ENCODE data around the gene AGAP1. TPM values are rescaled to one million over a fixed set of nuclear protein-coding genes. Genes with fewer than 3 reads are reported as not detected.
"Not testable (repeated sequence)": the region's sequence is repeated elsewhere in the genome, so short reads cannot be mapped to it uniquely, and the experiment has no call there.

AGAP1 gene
- total RNA-seq, 2 experiments from 2014 or later: 2.2 TPM

DNA sequence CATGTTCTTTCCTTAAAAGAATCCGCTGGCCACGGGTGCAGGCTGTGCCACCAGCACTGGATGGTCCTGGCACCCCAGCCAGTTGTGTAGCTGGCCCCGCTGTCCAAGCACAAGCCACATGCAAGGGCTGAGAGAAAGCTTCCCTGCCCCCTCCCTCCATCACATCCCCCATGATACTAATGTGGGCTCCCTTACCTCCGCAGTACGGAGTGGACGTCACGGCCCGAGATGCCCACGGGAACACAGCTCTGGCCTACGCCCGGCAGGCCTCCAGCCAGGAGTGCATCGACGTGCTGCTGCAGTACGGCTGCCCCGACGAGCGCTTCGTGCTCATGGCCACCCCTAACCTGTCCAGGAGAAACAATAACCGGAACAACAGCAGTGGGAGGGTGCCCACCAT is 629.9 kb downstream of the AGAP1 start:
- CTCF ChIA-PET: no interaction called here
- intact Hi-C loops (cut with DNase I, micrococcal nuclease): no loop called here
- Mint-ChIP-seq H3K4me1 (no peaks in the 10 kb centered on the region), H3K27me3 (peaks cover 16% of the 10 kb centered on the region), H3K36me3 (ENCODE audit: low read depth) (no peaks in the 10 kb centered on the region), H3K9me3 (ENCODE audit: low read depth) (no peaks in the 10 kb centered on the region), H3K27ac (no peak overlapping the region), H3K4me3 (no peak overlapping the region)
- POLR2A ChIA-PET: no interaction called here
- no peak for DNase-seq
- no peak for ATAC-seq

DNA sequence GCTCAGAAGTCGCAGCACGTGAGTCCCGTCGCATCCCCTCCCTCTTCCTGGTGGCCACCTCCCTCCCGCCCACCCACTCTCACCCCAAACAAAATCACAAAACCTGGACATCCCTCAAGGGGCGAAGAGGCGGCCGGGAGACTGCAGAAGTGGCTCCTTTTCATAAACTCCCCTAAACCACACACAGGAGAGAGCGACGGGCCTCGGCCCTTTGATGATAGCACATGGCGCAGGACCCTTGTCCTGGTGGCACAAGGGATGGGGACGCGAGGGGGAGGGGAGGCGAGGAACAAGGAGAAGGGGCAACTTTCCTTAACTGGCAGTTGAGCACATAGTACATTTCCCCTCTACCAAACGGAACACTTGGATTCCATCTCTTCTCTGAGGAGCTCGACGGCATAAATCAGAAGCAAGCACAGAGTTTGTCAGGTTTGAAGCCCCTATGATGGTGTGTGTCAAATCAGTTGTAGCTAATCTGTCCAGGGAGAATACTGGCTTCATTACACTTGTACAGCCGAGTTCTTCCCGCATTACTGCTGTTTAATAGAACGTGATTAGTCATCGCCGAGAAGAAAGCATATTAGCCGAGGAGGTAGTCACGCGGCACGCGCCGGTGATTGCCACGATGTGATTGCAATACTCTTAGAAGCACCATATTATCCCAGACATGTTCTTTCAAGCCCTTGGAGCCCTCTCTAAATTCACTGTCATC is 630.5 kb downstream of the AGAP1 start:
- Mint-ChIP-seq H3K4me1 (no peaks in the 10 kb centered on the region), H3K36me3 (ENCODE audit: low read depth) (no peaks in the 10 kb centered on the region), H3K27ac (no peak overlapping the region), H3K27me3 (peaks cover 10% of the 10 kb centered on the region), H3K9me3 (ENCODE audit: low read depth) (no peaks in the 10 kb centered on the region), H3K4me3 (no peak overlapping the region)
- intact Hi-C loops (cut with DNase I, micrococcal nuclease): no loop called here
- ChIA-PET POLR2A (no interaction called here), CTCF (no interaction called here)
- ATAC-seq (no peak), DNase-seq (no peak)

DNA sequence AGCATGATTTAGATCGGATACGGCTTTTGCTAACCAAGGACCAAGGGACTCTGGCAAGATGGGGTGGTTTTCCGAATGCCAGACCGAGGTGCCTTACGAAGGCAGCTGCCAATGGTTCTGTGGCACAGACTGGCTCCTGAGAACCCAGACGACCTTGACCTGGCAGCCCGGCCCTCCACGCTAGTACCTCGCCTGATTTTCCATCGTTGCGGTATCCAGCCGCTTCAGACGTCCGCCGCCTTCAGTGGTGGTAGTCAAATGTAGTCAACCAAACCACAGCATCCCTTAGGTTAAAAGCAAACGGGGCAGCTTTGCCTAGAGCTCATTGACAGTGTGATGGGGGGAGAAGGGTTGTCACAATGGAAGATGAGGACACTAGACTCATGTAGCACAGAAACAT is 631.7 kb downstream of the AGAP1 start:
- ATAC-seq: no peak
- ChIA-PET POLR2A (no interaction called here), CTCF (no interaction called here)
- no peak for DNase-seq
- H3K36me3 Mint-ChIP-seq (ENCODE audit: low read depth): no peaks in the 10 kb centered on the region
- peaks cover 7% of the 10 kb centered on the region for H3K27me3 Mint-ChIP-seq
- intact Hi-C loops (cut with DNase I, micrococcal nuclease): no loop called here
- no peak overlapping the region for H3K4me3 Mint-ChIP-seq
- H3K4me1 Mint-ChIP-seq: no peaks in the 10 kb centered on the region
- no peak overlapping the region for H3K27ac Mint-ChIP-seq
- H3K9me3 Mint-ChIP-seq (ENCODE audit: low read depth): no peaks in the 10 kb centered on the region

DNA sequence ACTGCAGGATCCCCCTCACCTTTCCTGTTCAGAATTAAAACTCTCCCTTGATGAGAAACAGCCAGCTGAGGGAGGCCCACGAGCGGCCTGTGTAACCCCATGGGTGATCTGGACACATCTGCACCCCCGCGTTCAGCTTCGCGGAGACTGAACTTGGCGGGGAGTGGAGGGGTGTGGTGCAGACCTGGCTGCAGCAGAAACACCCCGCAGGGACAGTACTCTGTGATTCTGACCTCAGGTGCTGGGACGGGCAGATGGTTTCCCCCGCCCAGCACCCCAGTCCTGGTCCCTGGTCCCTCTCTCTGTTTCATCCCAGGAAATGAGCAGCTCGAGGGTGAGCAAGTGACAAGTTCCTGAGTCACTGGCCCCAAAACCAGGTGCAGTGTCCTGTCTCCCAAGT is 633.2 kb downstream of the AGAP1 start:
- Mint-ChIP-seq H3K4me3 (no peak overlapping the region), H3K4me1 (no peaks in the 10 kb centered on the region), H3K36me3 (ENCODE audit: low read depth) (no peaks in the 10 kb centered on the region), H3K9me3 (ENCODE audit: low read depth) (no peaks in the 10 kb centered on the region), H3K27ac (no peak overlapping the region), H3K27me3 (peaks cover 4% of the 10 kb centered on the region)
- ATAC-seq: no peak
- intact Hi-C loops (cut with DNase I, micrococcal nuclease): no loop called here
- POLR2A ChIA-PET: interaction anchor here (0.6 kb wide), 1 partner anchor 361 kb away, joined by 6 read pairs; no protein-coding TSS in a partner anchor
- CTCF ChIA-PET: interaction anchor here (0.7 kb wide), 1 partner anchor 14 kb away, joined by 3 read pairs; no protein-coding TSS in a partner anchor
- no peak for DNase-seq

DNA sequence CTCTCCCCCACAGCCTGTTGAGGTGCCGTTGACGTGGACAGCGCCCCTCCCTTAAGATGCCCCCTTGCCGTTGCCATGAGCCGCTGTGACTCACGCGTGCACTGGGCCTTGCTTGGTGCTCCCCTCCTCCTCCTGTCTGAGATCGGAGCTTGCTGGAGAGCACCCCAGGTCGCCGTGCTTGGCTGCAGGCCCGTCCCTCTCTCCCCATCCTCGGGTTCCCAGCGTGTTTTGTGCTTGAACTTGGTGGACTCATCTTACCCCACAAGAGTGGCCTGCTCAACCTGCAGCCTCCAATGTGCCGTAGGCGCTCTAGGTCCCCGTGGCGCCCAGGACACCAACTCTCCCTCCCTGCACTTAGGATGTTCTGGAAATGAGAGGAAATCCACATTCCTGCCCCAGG is 634.5 kb downstream of the AGAP1 start:
- ChIA-PET CTCF (no interaction called here), POLR2A (no interaction called here)
- DNase-seq (no peak), ATAC-seq (no peak)
- no peaks in the 10 kb centered on the region for H3K4me1 Mint-ChIP-seq
- intact Hi-C loops (cut with DNase I, micrococcal nuclease): no loop called here
- H3K27me3 Mint-ChIP-seq: no peaks in the 10 kb centered on the region
- H3K9me3 Mint-ChIP-seq (ENCODE audit: low read depth): no peaks in the 10 kb centered on the region
- H3K36me3 Mint-ChIP-seq (ENCODE audit: low read depth): no peaks in the 10 kb centered on the region
- no peak overlapping the region for H3K4me3 Mint-ChIP-seq
- no peak overlapping the region for H3K27ac Mint-ChIP-seq

DNA sequence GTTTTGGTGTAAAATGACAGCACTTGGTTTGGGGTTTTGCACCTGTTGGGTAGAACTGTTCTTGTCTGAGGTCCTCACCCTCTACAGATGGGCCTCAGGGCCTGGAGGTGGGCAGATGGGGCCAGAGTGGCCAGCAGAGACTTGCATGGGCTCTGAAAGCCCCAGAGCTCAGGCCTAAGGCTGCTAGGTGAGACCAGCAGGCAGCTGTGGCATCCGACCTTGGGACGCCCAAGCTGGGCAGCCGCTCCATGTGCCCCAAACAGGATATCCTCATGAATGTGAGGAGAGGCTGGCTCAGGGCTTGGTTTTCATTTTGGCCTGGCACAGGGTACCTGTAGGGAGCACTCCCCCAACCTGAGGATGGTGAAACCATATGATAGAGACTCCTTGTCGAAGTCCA is 636.1 kb downstream of the AGAP1 start:
- no peaks in the 10 kb centered on the region for H3K4me1 Mint-ChIP-seq
- H3K4me3 Mint-ChIP-seq: no peak overlapping the region
- no peaks in the 10 kb centered on the region for H3K36me3 Mint-ChIP-seq (ENCODE audit: low read depth)
- no peak overlapping the region for H3K27ac Mint-ChIP-seq
- H3K9me3 Mint-ChIP-seq (ENCODE audit: low read depth): no peaks in the 10 kb centered on the region
- POLR2A ChIA-PET: no interaction called here
- DNase-seq (no peak), ATAC-seq (no peak)
- CTCF ChIA-PET: no interaction called here
- peaks cover 2% of the 10 kb centered on the region for H3K27me3 Mint-ChIP-seq
- intact Hi-C loops (cut with DNase I, micrococcal nuclease): no loop called here

DNA sequence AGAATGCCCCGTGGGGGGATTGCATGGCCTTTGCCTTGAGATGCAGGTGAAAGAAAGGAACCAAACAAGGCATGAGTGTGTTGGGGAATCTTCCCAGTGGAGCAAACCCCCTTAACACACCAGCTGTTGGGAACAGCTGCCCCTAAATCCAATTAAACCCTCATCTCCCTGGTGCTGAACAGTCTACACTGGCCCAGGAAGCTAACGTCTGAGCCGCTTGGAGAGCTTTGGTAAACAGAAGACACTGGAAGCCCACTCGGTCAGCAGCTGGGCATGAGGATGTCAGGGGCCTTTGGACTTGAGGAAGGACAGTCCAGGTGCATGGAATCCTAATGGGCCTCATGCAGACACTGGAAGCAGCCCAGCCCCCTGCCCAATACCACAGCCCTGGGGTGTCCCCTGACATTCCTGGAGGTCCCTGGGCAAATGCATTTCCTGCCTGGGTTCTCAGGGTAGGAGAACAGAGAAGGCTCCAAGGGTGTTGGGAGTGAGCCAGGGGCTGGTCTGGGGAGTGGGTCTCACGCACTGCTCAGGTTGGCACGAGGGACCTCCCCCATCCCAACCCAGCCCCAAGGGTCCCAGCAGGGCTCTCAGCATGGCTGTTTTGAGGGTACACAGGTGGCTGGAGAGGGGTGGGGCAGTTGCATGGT is 636.6 kb downstream of the AGAP1 start:
- H3K4me1 Mint-ChIP-seq: no peaks in the 10 kb centered on the region

DNA sequence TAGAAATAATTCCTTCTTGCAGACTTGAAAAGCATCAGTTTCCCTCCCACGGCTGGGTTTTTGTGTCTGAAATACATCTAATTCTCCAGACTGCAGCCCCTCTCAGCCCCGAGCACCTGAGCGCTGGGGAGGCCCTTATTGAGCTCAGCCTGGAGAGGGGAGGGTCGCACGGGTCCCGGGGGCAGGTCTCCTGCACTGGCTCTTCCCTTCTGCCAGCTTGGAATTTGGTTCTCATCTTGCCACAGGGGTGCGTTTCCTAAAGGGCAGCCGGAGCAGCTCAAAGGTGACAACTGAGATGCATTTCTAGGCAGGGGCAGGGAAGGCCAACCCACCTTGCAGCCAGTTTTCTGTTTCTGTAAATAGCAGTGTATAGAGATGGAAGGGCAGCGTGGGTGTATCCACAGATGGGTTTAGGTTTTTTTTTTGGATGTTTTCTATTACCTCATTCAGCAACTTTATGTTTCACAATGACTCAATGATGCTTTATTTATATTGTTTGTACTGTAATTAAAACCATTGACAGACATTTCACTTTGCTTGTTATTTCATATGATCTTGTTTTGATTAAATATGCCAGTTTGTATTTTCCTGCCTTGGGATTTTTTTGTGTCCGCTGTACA is 637.3 kb downstream of the AGAP1 start:
- intact Hi-C loops (cut with DNase I, micrococcal nuclease): no loop called here
- ChIA-PET CTCF (no interaction called here), POLR2A (no interaction called here)
- Mint-ChIP-seq H3K36me3 (ENCODE audit: low read depth) (no peaks in the 10 kb centered on the region), H3K27ac (no peak overlapping the region), H3K9me3 (ENCODE audit: low read depth) (no peaks in the 10 kb centered on the region), H3K4me3 (no peak overlapping the region), H3K4me1 (no peaks in the 10 kb centered on the region), H3K27me3 (peaks cover 2% of the 10 kb centered on the region)
- DNase-seq (no peak), ATAC-seq (no peak)

More for the DNA sequence above, 636.6 kb downstream of the AGAP1 start:
- no peaks in the 10 kb centered on the region for H3K36me3 Mint-ChIP-seq (ENCODE audit: low read depth)
- DNase-seq (no peak), ATAC-seq (no peak)
- CTCF ChIA-PET: no interaction called here
- POLR2A ChIA-PET: no interaction called here
- no peak overlapping the region for H3K27ac Mint-ChIP-seq
- no peaks in the 10 kb centered on the region for H3K9me3 Mint-ChIP-seq (ENCODE audit: low read depth)
- H3K4me3 Mint-ChIP-seq: no peak overlapping the region
- intact Hi-C loops (cut with DNase I, micrococcal nuclease): no loop called here
- H3K27me3 Mint-ChIP-seq: peaks cover 2% of the 10 kb centered on the region

DNA sequence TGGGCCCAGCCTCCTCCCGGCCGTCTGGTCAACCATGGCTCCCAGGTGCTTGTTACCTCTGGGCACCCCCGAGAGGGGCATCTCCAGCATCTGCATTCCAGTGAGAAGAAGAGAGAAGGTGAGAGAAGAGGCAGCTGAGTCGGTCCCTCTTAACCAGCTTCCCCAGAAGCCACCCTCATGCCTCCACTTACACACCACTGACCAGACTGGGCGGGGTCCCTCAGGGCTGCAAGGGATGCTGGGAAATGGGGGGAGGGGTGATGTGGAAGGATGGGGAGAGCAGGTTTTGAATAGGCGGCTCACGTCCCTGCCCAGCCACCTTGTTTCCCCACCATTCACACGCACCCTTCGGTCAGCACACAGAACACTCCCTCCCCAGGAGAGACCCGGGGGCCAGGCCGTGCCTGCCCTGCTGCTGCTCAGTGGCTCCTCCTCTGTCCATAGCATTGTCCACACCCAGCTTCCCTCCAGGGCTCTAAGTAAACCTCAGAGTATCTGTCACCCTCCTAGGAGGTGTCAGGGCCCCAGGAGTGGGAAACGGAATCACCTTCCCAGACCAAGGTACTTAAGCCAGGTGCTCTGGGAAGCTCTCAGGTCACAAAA is 639.7 kb downstream of the AGAP1 start:
- intact Hi-C loops (cut with DNase I, micrococcal nuclease): no loop called here
- no peak for DNase-seq
- H3K9me3 Mint-ChIP-seq (ENCODE audit: low read depth): no peaks in the 10 kb centered on the region
- POLR2A ChIA-PET: no interaction called here
- H3K4me1 Mint-ChIP-seq: no peaks in the 10 kb centered on the region
- no peak overlapping the region for H3K4me3 Mint-ChIP-seq
- CTCF ChIA-PET: no interaction called here
- no peaks in the 10 kb centered on the region for H3K36me3 Mint-ChIP-seq (ENCODE audit: low read depth)
- ATAC-seq: no peak
- no peak overlapping the region for H3K27ac Mint-ChIP-seq
- H3K27me3 Mint-ChIP-seq: peaks cover 2% of the 10 kb centered on the region

DNA sequence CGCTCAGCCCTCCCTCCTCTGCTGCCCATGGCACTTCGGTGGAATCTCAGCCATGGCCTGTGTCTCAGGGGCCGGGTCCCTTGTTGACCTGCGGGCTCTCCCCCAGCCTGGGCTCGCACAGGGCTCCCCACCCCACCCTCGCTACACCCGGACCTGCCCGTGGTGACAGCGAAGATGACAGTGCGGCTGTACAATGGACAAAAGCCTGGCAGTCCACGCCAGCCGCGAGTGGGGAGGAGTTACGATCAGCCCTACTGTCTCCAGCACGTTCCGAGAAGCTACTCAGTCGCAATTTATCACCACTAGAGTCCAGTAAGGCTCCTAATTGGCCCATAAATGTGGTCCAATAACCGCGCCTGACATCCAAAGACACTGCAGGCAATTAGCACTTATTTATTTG is 642.7 kb downstream of the AGAP1 start:
- ATAC-seq: no peak
- CTCF ChIA-PET: no interaction called here

DNA sequence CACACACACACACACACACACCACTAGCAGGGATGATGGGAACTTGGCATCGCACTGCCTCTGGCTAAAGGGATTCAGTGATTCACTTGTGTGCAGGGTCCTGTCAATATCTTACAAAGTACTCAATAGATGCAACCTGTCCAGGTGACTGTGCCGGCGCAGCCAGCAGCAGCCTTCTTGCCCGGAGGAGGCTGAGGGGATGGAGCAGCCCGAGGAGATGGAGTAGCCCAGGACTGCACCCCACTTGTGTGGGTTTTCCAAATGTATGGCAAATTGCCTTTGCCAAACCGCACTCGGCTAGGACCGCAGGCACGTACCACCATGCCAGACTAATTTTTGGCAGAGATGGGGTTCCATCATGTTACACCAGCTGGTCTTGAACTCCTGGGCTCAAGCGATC is 643.2 kb downstream of the AGAP1 start:
- H3K9me3 Mint-ChIP-seq (ENCODE audit: low read depth): peaks cover 2% of the 10 kb centered on the region
- intact Hi-C loops (cut with DNase I, micrococcal nuclease): no loop called here
- ChIA-PET CTCF (no interaction called here), POLR2A (no interaction called here)
- H3K4me1 Mint-ChIP-seq: no peaks in the 10 kb centered on the region
- no peak overlapping the region for H3K27ac Mint-ChIP-seq
- ATAC-seq (no peak), DNase-seq (no peak)
- H3K27me3 Mint-ChIP-seq: peaks cover 10% of the 10 kb centered on the region
- H3K36me3 Mint-ChIP-seq (ENCODE audit: low read depth): no peaks in the 10 kb centered on the region
- no peak overlapping the region for H3K4me3 Mint-ChIP-seq

More for the DNA sequence above, 642.7 kb downstream of the AGAP1 start:
- peaks cover 2% of the 10 kb centered on the region for H3K9me3 Mint-ChIP-seq (ENCODE audit: low read depth)
- DNase-seq: no peak
- H3K4me1 Mint-ChIP-seq: no peaks in the 10 kb centered on the region
- no peak overlapping the region for H3K27ac Mint-ChIP-seq
- no peaks in the 10 kb centered on the region for H3K36me3 Mint-ChIP-seq (ENCODE audit: low read depth)
- intact Hi-C loops (cut with DNase I, micrococcal nuclease): no loop called here
- peaks cover 9% of the 10 kb centered on the region for H3K27me3 Mint-ChIP-seq
- H3K4me3 Mint-ChIP-seq: no peak overlapping the region
- POLR2A ChIA-PET: no interaction called here

DNA sequence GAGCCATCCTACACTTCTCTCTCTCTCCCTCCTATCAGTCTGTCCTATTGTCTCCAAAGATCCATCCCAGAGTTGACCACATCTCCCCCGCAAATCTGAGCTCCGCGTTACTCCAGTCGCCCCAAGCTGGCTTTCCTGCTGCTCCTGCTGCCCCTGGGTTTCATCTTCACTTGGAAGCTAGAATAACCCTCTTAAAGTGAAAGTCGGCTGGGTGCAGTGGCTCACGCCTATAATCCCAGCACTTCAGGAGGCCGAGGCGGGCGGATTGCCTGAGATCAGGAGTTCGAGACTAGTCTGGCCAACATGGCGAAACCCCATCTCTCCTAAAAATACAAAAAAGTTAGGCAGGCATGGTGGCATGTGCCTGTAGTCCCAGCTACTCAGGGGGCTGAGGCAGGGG is 647.8 kb downstream of the AGAP1 start:
- H3K9me3 Mint-ChIP-seq (ENCODE audit: low read depth); ATAC-seq; intact Hi-C loops (cut with DNase I, micrococcal nuclease); H3K4me3 Mint-ChIP-seq; DNase-seq; H3K4me1 Mint-ChIP-seq; H3K27ac Mint-ChIP-seq; POLR2A ChIA-PET; H3K36me3 Mint-ChIP-seq (ENCODE audit: low read depth): not testable (repeated sequence)
- CTCF ChIA-PET: interaction anchor here (0.7 kb wide), 1 partner anchor 376 kb away, joined by 3 read pairs; no protein-coding TSS in a partner anchor
- peaks cover 22% of the 10 kb centered on the region for H3K27me3 Mint-ChIP-seq
